ENCODE data around the gene NFKB1.

Gene NFKB1

GRCh38 chr4:102537269-102537668, 36.1 kb downstream of the NFKB1 start:
- H3K27ac ChIP-seq (ENCODE audit: insufficient read depth, low read length, poor library complexity, severe bottlenecking), result no peak overlapping the region
- no peaks in the 10 kb centered on the region for H3K9me3 ChIP-seq (ENCODE audit: control insufficient read depth, low read length)

GRCh38 chr4:102541697-102542096, 40.5 kb downstream of the NFKB1 start:
- Histone ChIP-seq H3K4me1 (ENCODE audit: control insufficient read depth, insufficient read depth, low read length, poor library complexity, severe bottlenecking) (no peaks in the 10 kb centered on the region), H3K27me3 (replicated peaks; ENCODE audit: control insufficient read depth, insufficient read depth, low read length, poor library complexity, severe bottlenecking) (no peaks in the 10 kb centered on the region), H3K9me3 (ENCODE audit: control insufficient read depth, low read length) (no peaks in the 10 kb centered on the region), H3K27ac (ENCODE audit: insufficient read depth, low read length, poor library complexity, severe bottlenecking) (no peak overlapping the region), H3K36me3 (ENCODE audit: control insufficient read depth, insufficient read depth, low read length) (peaks cover 14% of the 10 kb centered on the region), H3K4me3 (ENCODE audit: insufficient read depth, low read depth, low read length, poor library complexity, severe bottlenecking) (no peak overlapping the region)
- DNase-seq, result no peak

More at GRCh38 chr4:102537269-102537668, 36.1 kb downstream of the NFKB1 start:
- H3K4me1 ChIP-seq (ENCODE audit: control insufficient read depth, insufficient read depth, low read length, poor library complexity, severe bottlenecking), result peaks cover 23% of the 10 kb centered on the region
- DNase-seq, result no peak
- H3K27me3 ChIP-seq (replicated peaks; ENCODE audit: control insufficient read depth, insufficient read depth, low read length, poor library complexity, severe bottlenecking), result no peaks in the 10 kb centered on the region
- peaks cover 4% of the 10 kb centered on the region for H3K36me3 ChIP-seq (ENCODE audit: control insufficient read depth, insufficient read depth, low read length)
- H3K4me3 ChIP-seq (ENCODE audit: insufficient read depth, low read depth, low read length, poor library complexity, severe bottlenecking), result no peak overlapping the region

- H3K4me3 ChIP-seq (ENCODE audit: insufficient read depth, low read depth, low read length, poor library complexity, severe bottlenecking), result no peak overlapping the region
- peaks cover 17% of the 10 kb centered on the region for H3K36me3 ChIP-seq (ENCODE audit: control insufficient read depth, insufficient read depth, low read length)
- no peak overlapping the region for H3K27ac ChIP-seq (ENCODE audit: insufficient read depth, low read length, poor library complexity, severe bottlenecking)
- no peak for DNase-seq
- no peaks in the 10 kb centered on the region for H3K4me1 ChIP-seq (ENCODE audit: control insufficient read depth, insufficient read depth, low read length, poor library complexity, severe bottlenecking)
- no peaks in the 10 kb centered on the region for H3K27me3 ChIP-seq (replicated peaks; ENCODE audit: control insufficient read depth, insufficient read depth, low read length, poor library complexity, severe bottlenecking)
- no peaks in the 10 kb centered on the region for H3K9me3 ChIP-seq (ENCODE audit: control insufficient read depth, low read length)
Observed at GRCh38 chr4:102543030-102543928, 42.1 kb downstream of the NFKB1 start.

GRCh38 chr4:102546635-102547034, 45.5 kb downstream of the NFKB1 start:
- Histone ChIP-seq H3K27ac (ENCODE audit: insufficient read depth, low read length, poor library complexity, severe bottlenecking) (no peak overlapping the region), H3K4me3 (ENCODE audit: insufficient read depth, low read depth, low read length, poor library complexity, severe bottlenecking) (no peak overlapping the region), H3K9me3 (ENCODE audit: control insufficient read depth, low read length) (no peaks in the 10 kb centered on the region), H3K36me3 (ENCODE audit: control insufficient read depth, insufficient read depth, low read length) (peaks cover 18% of the 10 kb centered on the region), H3K27me3 (replicated peaks; ENCODE audit: control insufficient read depth, insufficient read depth, low read length, poor library complexity, severe bottlenecking) (no peaks in the 10 kb centered on the region), H3K4me1 (ENCODE audit: control insufficient read depth, insufficient read depth, low read length, poor library complexity, severe bottlenecking) (peaks cover 3% of the 10 kb centered on the region)
- no peak for DNase-seq

- no peaks in the 10 kb centered on the region for H3K27me3 ChIP-seq (replicated peaks; ENCODE audit: control insufficient read depth, insufficient read depth, low read length, poor library complexity, severe bottlenecking)
- peaks cover 12% of the 10 kb centered on the region for H3K4me1 ChIP-seq (ENCODE audit: control insufficient read depth, insufficient read depth, low read length, poor library complexity, severe bottlenecking)
- DNase-seq, result no peak
- H3K9me3 ChIP-seq (ENCODE audit: control insufficient read depth, low read length), result no peaks in the 10 kb centered on the region
- H3K27ac ChIP-seq (ENCODE audit: insufficient read depth, low read length, poor library complexity, severe bottlenecking), result no peak overlapping the region
- no peak overlapping the region for H3K4me3 ChIP-seq (ENCODE audit: insufficient read depth, low read depth, low read length, poor library complexity, severe bottlenecking)
- peaks cover 14% of the 10 kb centered on the region for H3K36me3 ChIP-seq (ENCODE audit: control insufficient read depth, insufficient read depth, low read length)
Observed at GRCh38 chr4:102547973-102548372, 46.8 kb downstream of the NFKB1 start.

GRCh38 chr4:102551958-102552565, 50.9 kb downstream of the NFKB1 start:
- no peak for DNase-seq
- peak overlapping the region; percentile 28 for H3K27ac ChIP-seq (ENCODE audit: insufficient read depth, low read length, poor library complexity, severe bottlenecking)
- H3K27me3 ChIP-seq (replicated peaks; ENCODE audit: control insufficient read depth, insufficient read depth, low read length, poor library complexity, severe bottlenecking), result no peaks in the 10 kb centered on the region
- H3K36me3 ChIP-seq (ENCODE audit: control insufficient read depth, insufficient read depth, low read length), result peaks cover 6% of the 10 kb centered on the region
- H3K4me3 ChIP-seq (ENCODE audit: insufficient read depth, low read depth, low read length, poor library complexity, severe bottlenecking), result no peak overlapping the region
- peaks cover 22% of the 10 kb centered on the region for H3K4me1 ChIP-seq (ENCODE audit: control insufficient read depth, insufficient read depth, low read length, poor library complexity, severe bottlenecking)
- no peaks in the 10 kb centered on the region for H3K9me3 ChIP-seq (ENCODE audit: control insufficient read depth, low read length)

- Histone ChIP-seq H3K4me1 (ENCODE audit: control insufficient read depth, insufficient read depth, low read length, poor library complexity, severe bottlenecking) (peaks cover 22% of the 10 kb centered on the region), H3K4me3 (ENCODE audit: insufficient read depth, low read depth, low read length, poor library complexity, severe bottlenecking) (no peak overlapping the region), H3K9me3 (ENCODE audit: control insufficient read depth, low read length) (no peaks in the 10 kb centered on the region), H3K27me3 (replicated peaks; ENCODE audit: control insufficient read depth, insufficient read depth, low read length, poor library complexity, severe bottlenecking) (no peaks in the 10 kb centered on the region), H3K27ac (ENCODE audit: insufficient read depth, low read length, poor library complexity, severe bottlenecking) (peak overlapping the region; percentile 28), H3K36me3 (ENCODE audit: control insufficient read depth, insufficient read depth, low read length) (peaks cover 6% of the 10 kb centered on the region)
- no peak for DNase-seq
Observed at GRCh38 chr4:102552781-102553180, 51.6 kb downstream of the NFKB1 start.

- H3K27me3 ChIP-seq (replicated peaks; ENCODE audit: control insufficient read depth, insufficient read depth, low read length, poor library complexity, severe bottlenecking), result no peaks in the 10 kb centered on the region
- peaks cover 22% of the 10 kb centered on the region for H3K4me1 ChIP-seq (ENCODE audit: control insufficient read depth, insufficient read depth, low read length, poor library complexity, severe bottlenecking)
- H3K27ac ChIP-seq (ENCODE audit: insufficient read depth, low read length, poor library complexity, severe bottlenecking), result no peak overlapping the region
- no peak overlapping the region for H3K4me3 ChIP-seq (ENCODE audit: insufficient read depth, low read depth, low read length, poor library complexity, severe bottlenecking)
- no peak for DNase-seq
- H3K9me3 ChIP-seq (ENCODE audit: control insufficient read depth, low read length), result no peaks in the 10 kb centered on the region
- no peaks in the 10 kb centered on the region for H3K36me3 ChIP-seq (ENCODE audit: control insufficient read depth, insufficient read depth, low read length)
Observed at GRCh38 chr4:102553982-102554381, 52.8 kb downstream of the NFKB1 start.

- Histone ChIP-seq H3K9me3 (ENCODE audit: control insufficient read depth, low read length) (no peaks in the 10 kb centered on the region), H3K36me3 (ENCODE audit: control insufficient read depth, insufficient read depth, low read length) (no peaks in the 10 kb centered on the region), H3K4me1 (ENCODE audit: control insufficient read depth, insufficient read depth, low read length, poor library complexity, severe bottlenecking) (peaks cover 22% of the 10 kb centered on the region), H3K27ac (ENCODE audit: insufficient read depth, low read length, poor library complexity, severe bottlenecking) (no peak overlapping the region), H3K27me3 (replicated peaks; ENCODE audit: control insufficient read depth, insufficient read depth, low read length, poor library complexity, severe bottlenecking) (no peaks in the 10 kb centered on the region), H3K4me3 (ENCODE audit: insufficient read depth, low read depth, low read length, poor library complexity, severe bottlenecking) (no peak overlapping the region)
- DNase-seq, result no peak
Observed at GRCh38 chr4:102554482-102554881, 53.3 kb downstream of the NFKB1 start.

- no peaks in the 10 kb centered on the region for H3K27me3 ChIP-seq (replicated peaks; ENCODE audit: control insufficient read depth, insufficient read depth, low read length, poor library complexity, severe bottlenecking)
- H3K4me1 ChIP-seq (ENCODE audit: control insufficient read depth, insufficient read depth, low read length, poor library complexity, severe bottlenecking), result peaks cover 22% of the 10 kb centered on the region
- DNase-seq, result no peak
- no peaks in the 10 kb centered on the region for H3K9me3 ChIP-seq (ENCODE audit: control insufficient read depth, low read length)
- H3K36me3 ChIP-seq (ENCODE audit: control insufficient read depth, insufficient read depth, low read length), result no peaks in the 10 kb centered on the region
- no peak overlapping the region for H3K4me3 ChIP-seq (ENCODE audit: insufficient read depth, low read depth, low read length, poor library complexity, severe bottlenecking)
- no peak overlapping the region for H3K27ac ChIP-seq (ENCODE audit: insufficient read depth, low read length, poor library complexity, severe bottlenecking)
Observed at GRCh38 chr4:102554992-102555391, 53.8 kb downstream of the NFKB1 start.
